Vagina (tissue), 2 donors: ENCODE measurements around the gene PTP4A2.

Source experiments
- CTCF ChIP-seq, 3 experiments: fragments of 450-650 bp in 2 of 3; fragments of 200-600 bp in 1 of 3; sonication (generic) in 1 of 3; IDR thresholded peaks; one replicate each; pipeline ENCODE4 v1.5.1; 2017 to 2019; ENCODE audit warnings: antibody characterized with exemption in 3 of 3, mild to moderate bottlenecking in 2 of 3, moderate library complexity in 2 of 3
- POLR2A ChIP-seq, 2 donors: fragments of 450-650 bp; IDR thresholded peaks; one replicate each; pipeline ENCODE4 v1.6.1; 2017; ENCODE audit warnings: antibody characterized with exemption in 2 of 2, mild to moderate bottlenecking in 2 of 2, moderate library complexity in 2 of 2

DNA sequence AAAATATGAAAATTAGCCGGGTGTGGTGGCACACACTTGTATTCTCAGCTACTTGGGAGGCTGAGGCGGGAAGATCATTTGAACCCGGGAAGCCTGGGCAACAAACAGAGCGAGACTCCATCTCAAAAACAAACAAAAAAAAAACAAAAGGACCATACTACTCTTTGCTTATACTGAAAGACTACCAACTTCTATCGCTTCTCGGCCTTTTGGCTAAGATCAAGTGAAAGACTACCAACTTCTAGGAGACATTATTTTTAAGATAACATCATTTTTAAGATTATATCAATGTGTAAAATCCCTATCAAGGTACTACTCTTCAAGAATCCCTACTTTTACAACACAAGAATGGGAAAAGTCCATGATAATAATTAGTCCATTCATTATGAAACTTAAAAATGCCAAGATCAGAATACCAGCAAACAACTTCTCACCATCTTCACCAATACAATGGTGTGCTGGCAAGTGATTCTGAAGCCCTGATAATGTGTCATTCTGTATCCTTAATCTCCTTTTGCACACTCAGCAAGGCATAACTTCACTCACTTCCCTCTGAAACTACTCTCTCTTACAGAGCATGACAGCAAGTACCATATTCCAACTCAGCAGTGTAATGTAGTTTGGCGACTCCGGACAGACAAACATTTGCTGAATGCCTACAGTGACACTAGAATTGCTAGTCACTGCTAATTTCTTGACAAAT lies 1.7 kb downstream of the PTP4A2 start:
- no peak for TF ChIP-seq POLR2A (IDR thresholded peaks at IDR 0.05)
- no peak for TF ChIP-seq CTCF (IDR thresholded peaks at IDR 0.05)
